GM18507 (cell line): ENCODE measurements around the gene NOP56.

Experiments
- DNase-seq: peaks from one replicate; pipeline ENCODE4 v3.0.0; 2011; ENCODE audit warnings: low read depth; ENCODE audit not compliant: insufficient read length; ENCODE audit errors: extremely low spot score
- FAIRE-seq: peaks from 2 replicates; lab custom pipeline; 2011; peaks lifted over from hg19 to GRCh38; lab: Jason Lieb, UNC

The NOP56 gene

GRCh38 chr20:2651772-2652723 lies at the start of gene NOP56:
TSS of gene NOP56 (plus strand) at chr20:2652632. CDS start at chr20:2652661, 29 bp downstream.
- DNase-seq: peak; percentile 81
- FAIRE-seq: peak; percentile 92

- no peak for DNase-seq
- FAIRE-seq: no peak
Measured at GRCh38 chr20:2602746-2603145, 49.7 kb upstream of the NOP56 start.

- FAIRE-seq: no peak
- DNase-seq: no peak
Measured at GRCh38 chr20:2603816-2604505, 48.5 kb upstream of the NOP56 start.

GRCh38 chr20:2604506-2604835 lies 48.0 kb upstream of the NOP56 start:
- no peak for DNase-seq

GRCh38 chr20:2606507-2607006 lies 45.9 kb upstream of the NOP56 start:
- FAIRE-seq (no peak), DNase-seq (no peak)

More at GRCh38 chr20:2604506-2604835, 48.0 kb upstream of the NOP56 start:
- FAIRE-seq: no peak

- DNase-seq (no peak), FAIRE-seq (no peak)
Measured at GRCh38 chr20:2610326-2610725, 42.1 kb upstream of the NOP56 start.

- no peak for FAIRE-seq
- DNase-seq: no peak
Measured at GRCh38 chr20:2610941-2611720, 41.3 kb upstream of the NOP56 start.

GRCh38 chr20:2612073-2612472 lies 40.4 kb upstream of the NOP56 start:
- FAIRE-seq (no peak), DNase-seq (no peak)

GRCh38 chr20:2616634-2617033 lies 35.8 kb upstream of the NOP56 start:
- FAIRE-seq (no peak), DNase-seq (no peak)

- FAIRE-seq (peak; percentile 62), DNase-seq (peak; percentile 14)
Measured at GRCh38 chr20:2617099-2617714, 35.2 kb upstream of the NOP56 start.

GRCh38 chr20:2618815-2619214 lies 33.6 kb upstream of the NOP56 start:
- FAIRE-seq (no peak), DNase-seq (no peak)

GRCh38 chr20:2619337-2619736 lies 33.1 kb upstream of the NOP56 start:
- DNase-seq (no peak), FAIRE-seq (no peak)

- FAIRE-seq: no peak
- no peak for DNase-seq
Measured at GRCh38 chr20:2619961-2620595, 32.4 kb upstream of the NOP56 start.

GRCh38 chr20:2624190-2624589 lies 28.2 kb upstream of the NOP56 start:
- FAIRE-seq (no peak), DNase-seq (no peak)

GRCh38 chr20:2625062-2625461 lies 27.4 kb upstream of the NOP56 start:
- DNase-seq (no peak), FAIRE-seq (no peak)

- no peak for FAIRE-seq
Measured at GRCh38 chr20:2626853-2627541, 25.4 kb upstream of the NOP56 start.

GRCh38 chr20:2631228-2631627 lies 21.2 kb upstream of the NOP56 start:
- FAIRE-seq (no peak), DNase-seq (no peak)

More at GRCh38 chr20:2626853-2627541, 25.4 kb upstream of the NOP56 start:
- DNase-seq: no peak

GRCh38 chr20:2633381-2633780 lies 19.1 kb upstream of the NOP56 start:
- no peak for FAIRE-seq
- DNase-seq: no peak
